Smooth muscle cell of the pulmonary artery (primary cell): ENCODE results near the gene ZSWIM8. TPM values are rescaled to one million over a fixed set of nuclear protein-coding genes. Genes with fewer than 3 reads are reported as not detected.

Source experiments
- total RNA-seq: library from RNA; depleted of rRNA; stranded (reverse); fragments of >200 nt; gene quantifications from 2 replicates; pipeline ENCODE4 v1.2.3, GENCODE V29; 2014

The ZSWIM8 gene
- total RNA-seq, result 70.8 and 81.8 TPM in 2 replicates

GRCh38 chr10:73785211-73785720, at the start of gene ZSWIM8:
TSS of gene ZSWIM8 (plus strand) at chr10:73785606. CDS start at chr10:73785879, 273 bp downstream.

GRCh38 chr10:73743905-73744663, 41.3 kb upstream of the ZSWIM8 start, which contains the start of gene SEC24C:
TSS of gene SEC24C (plus strand) at chr10:73744372. CDS start at chr10:73746833, 2,461 bp downstream.

GRCh38 chr10:73781879-73782748, 3.3 kb upstream of the ZSWIM8 start, which contains the start of gene CHCHD1:
TSS of gene CHCHD1 (plus strand) at chr10:73782048. CDS start at chr10:73782076, 28 bp downstream.

Other genes starting within 250 kb of the ZSWIM8 start
- 6.6 and 11.0 TPM in 2 replicates for gene USP54, start 194.3 kb upstream of the ZSWIM8 start, total RNA-seq
- gene MYOZ1, start 144.1 kb upstream of the ZSWIM8 start, total RNA-seq, result 0.20 and 0.33 TPM in 2 replicates
- gene SYNPO2L, start 129.6 kb upstream of the ZSWIM8 start, total RNA-seq, result 0.07 TPM in 1 of 2 replicates, not detected in the other
- gene AGAP5, start 87.5 kb upstream of the ZSWIM8 start, total RNA-seq, result 4.0 and 4.8 TPM in 2 replicates
- 76.3 and 85.0 TPM in 2 replicates for gene SEC24C, start 41.2 kb upstream of the ZSWIM8 start, total RNA-seq
- 9.2 and 12.7 TPM in 2 replicates for gene CHCHD1, start 3.6 kb upstream of the ZSWIM8 start, total RNA-seq
- 12.8 and 14.5 TPM in 2 replicates for gene NDST2, start 26.0 kb downstream of the ZSWIM8 start, total RNA-seq
- 35.3 and 36.7 TPM in 2 replicates for gene CAMK2G, start 88.9 kb downstream of the ZSWIM8 start, total RNA-seq
- gene PLAU, start 125.5 kb downstream of the ZSWIM8 start, total RNA-seq, result 73.5 and 110 TPM in 2 replicates
- 215 and 286 TPM in 2 replicates for gene VCL, start 212.5 kb downstream of the ZSWIM8 start, total RNA-seq